Fibroblast of villous mesenchyme (primary cell): ENCODE results near the gene MSL3. TPM values are rescaled to one million over a fixed set of nuclear protein-coding genes. Genes with fewer than 3 reads are reported as not detected.

ENCODE experiments used
- DNase-seq: peaks from one replicate; pipeline ENCODE4 v3.0.0-alpha.2; 2010; ENCODE audit warnings: low read depth
- H3K4me3 ChIP-seq: 2 replicates; pipeline ENCODE4 v1.5.1; 2011; ENCODE audit warnings: low read depth, mild to moderate bottlenecking, low read length
- CTCF ChIP-seq: IDR thresholded peaks from 2 replicates; pipeline ENCODE4 v1.5.1; 2012; ENCODE audit warnings: low read depth, mild to moderate bottlenecking, low read length; ENCODE audit not compliant: insufficient read depth
- total RNA-seq: library from RNA; depleted of rRNA; stranded (reverse); fragments of >200 nt; gene quantifications from 2 replicates; pipeline ENCODE4 v1.2.3, GENCODE V29; 2012

MSL3 gene
- total RNA-seq, 1 donor, result 32.8 TPM

DNA sequence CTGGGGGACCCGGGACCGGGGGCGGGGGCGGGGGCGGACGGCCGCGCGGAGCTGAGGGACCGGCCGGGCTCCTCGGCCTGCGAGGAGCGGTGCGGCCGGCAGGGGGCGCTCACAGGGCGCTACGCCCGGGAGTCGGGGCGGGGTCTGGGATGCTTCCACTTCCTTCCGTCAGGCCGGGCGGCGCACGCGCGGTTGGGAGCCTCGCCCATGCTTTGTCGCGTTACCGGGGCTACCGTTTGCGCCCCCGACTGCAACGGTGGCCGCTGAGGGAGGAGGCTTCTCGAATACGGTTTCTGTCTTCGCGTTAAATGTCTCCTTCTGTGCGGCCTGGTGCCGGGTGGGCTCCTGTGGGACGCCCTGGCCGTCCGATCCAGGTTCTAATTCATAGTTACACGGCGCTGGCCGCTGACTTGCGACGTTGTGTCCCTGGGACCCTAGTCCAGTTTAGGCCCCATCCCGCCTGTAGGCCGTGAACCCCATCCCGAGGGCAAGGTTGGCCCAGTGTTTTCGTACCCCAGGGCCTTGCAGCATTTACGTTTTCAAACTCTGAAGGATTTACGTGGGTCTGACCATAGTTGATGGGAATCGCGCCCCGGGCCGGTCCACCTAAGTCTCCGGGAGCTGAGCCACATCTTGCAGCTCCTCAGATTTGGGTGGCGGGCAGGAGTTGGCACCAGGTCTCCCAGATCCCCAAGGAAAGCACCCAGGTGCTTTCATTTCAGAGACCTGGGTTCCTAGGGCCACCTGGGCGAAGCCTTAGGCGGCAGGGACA, 549 bp downstream of the MSL3 start:
- TF ChIP-seq CTCF, result peak; percentile 48
- peak; percentile 72 for DNase-seq
- peak overlapping the region; percentile 74 for H3K4me3 ChIP-seq

- H3K4me3 ChIP-seq, result peak overlapping the region; percentile 74
- DNase-seq, result no peak
- no peak for TF ChIP-seq CTCF
These were observed 1.1 kb downstream of the MSL3 start for GRCh38 chrX:11759172-11759460.

GRCh38 chrX:11759461-11760311, 1.6 kb downstream of the MSL3 start:
- no peak for TF ChIP-seq CTCF
- DNase-seq, result peak; percentile 92
- peak overlapping the region; percentile 74 for H3K4me3 ChIP-seq

DNA sequence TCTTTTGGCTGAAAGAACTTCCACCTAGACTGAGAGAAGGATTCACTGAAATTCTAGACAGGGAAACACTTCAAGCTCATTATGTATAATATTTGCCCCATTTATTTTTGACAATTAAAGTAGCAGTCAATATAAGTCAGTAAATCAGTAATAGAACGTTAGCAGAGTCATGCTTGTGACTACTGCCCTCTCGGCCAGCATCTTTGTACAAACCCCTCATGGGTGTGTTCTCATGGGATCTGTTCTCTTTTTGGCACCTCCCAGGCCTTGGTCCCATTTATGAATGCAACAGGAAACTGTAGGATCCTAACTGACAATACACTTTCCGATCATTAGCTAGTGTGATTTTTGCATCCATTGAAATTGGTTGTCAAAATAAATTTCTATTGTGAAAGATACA, 2.9 kb downstream of the MSL3 start:
- H3K4me3 ChIP-seq, result no peak overlapping the region
- no peak for TF ChIP-seq CTCF
- DNase-seq, result no peak

- no peak for DNase-seq
- H3K4me3 ChIP-seq, result no peak overlapping the region
- no peak for TF ChIP-seq CTCF
These were observed 6.6 kb downstream of the MSL3 start for GRCh38 chrX:11764602-11765067.

GRCh38 chrX:11765449-11765848, 7.4 kb downstream of the MSL3 start:
- no peak for DNase-seq
- no peak overlapping the region for H3K4me3 ChIP-seq
- TF ChIP-seq CTCF, result no peak

DNA sequence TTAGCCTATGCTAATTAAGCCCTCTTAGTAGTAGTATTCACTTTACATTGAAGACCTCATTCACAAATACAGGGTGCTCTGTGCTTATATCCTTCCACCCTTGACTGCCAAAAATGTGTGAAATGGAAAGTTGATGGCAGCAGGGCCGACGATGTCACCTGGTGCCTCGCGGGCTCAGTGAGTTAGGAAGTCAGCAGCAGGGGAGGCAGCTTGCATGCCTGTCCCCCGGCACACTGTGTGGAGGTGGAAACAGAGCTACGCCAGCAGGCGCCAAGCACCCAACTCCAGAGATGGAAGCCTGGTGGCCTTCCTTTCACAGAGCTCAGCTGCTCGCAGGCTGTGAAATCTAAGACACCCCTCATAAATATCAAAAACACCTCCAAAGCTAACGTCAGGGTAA, 8.4 kb downstream of the MSL3 start:
- TF ChIP-seq CTCF, result no peak
- DNase-seq, result no peak
- H3K4me3 ChIP-seq, result no peak overlapping the region
